ENCODE results near the gene TECPR1.

- TF ChIP-seq CTCF (IDR thresholded peaks at IDR 0.05) (peak in 1 of 7 experiments; percentile 13), POLR2A (IDR thresholded peaks at IDR 0.05) (peak; percentile 62 to 76 (median 70))
These were observed 32.5 kb upstream of the TECPR1 start for GRCh38 chr7:98284335-98285036.
